K562 (cell line): ENCODE results near the gene NADK. TPM values are rescaled to one million over a fixed set of nuclear protein-coding genes. Genes with fewer than 3 reads are reported as not detected.

Experiments
- ATAC-seq: fragments of 200-7000 bp; cut with Tn5 transposase; 3 replicates; pipeline ENCODE4 v1.9.1; 2020; ENCODE audit warnings: moderate library complexity
- BruUV-seq: library from RNA; stranded (reverse); fragments of 400-500 nt; replicated peaks from 2 replicates; lab custom pipeline; 2021; lab: Mats Ljungman, UMichigan
- CTCF ChIA-PET: fragments of 300-600 bp; formaldehyde crosslinking; extraction: SDS; loops from one replicate; lab custom pipeline; 2021; ENCODE audit warnings: low intra/inter-chr PET ratio; lab: Yijun Ruan, JAX
- POLR2A ChIA-PET: fragments of 300-600, 350-650 bp; sonication (Branson Sonifier 250); formaldehyde crosslinking; extraction: SDS; loops from one replicate; lab custom pipeline; 2021; ENCODE audit warnings: antibody characterized with exemption, inconsistent platforms; lab: Yijun Ruan, JAX
- DNase-seq, 4 experiments: peaks; one replicate each; pipeline versions ENCODE4 v3.0.0 to v3.0.0-alpha.2; 2011 to 2018; ENCODE audit warnings: low spot score in 3 of 4, mixed read lengths in 3 of 4; ENCODE audit errors: extremely low read depth in 1 of 4
- FAIRE-seq: peaks from 2 replicates; lab custom pipeline; 2011; peaks lifted over from hg19 to GRCh38; lab: Jason Lieb, UNC
- H2AFZ ChIP-seq: 2 replicates; pipeline ENCODE4 v1.6.0; 2011; ENCODE audit warnings: low read depth, low read length, control low read depth, inconsistent platforms
- H3K27ac ChIP-seq: fragments of 200-600 bp; 3 replicates; pipeline ENCODE4 v1.8.0; 2011; ENCODE audit warnings: low read depth, mild to moderate bottlenecking, control low read depth, inconsistent platforms, low read length, moderate library complexity, mixed read lengths; ENCODE audit errors: extremely low read depth
- H3K27me3 ChIP-seq, 2 experiments: fragments of 300-600 bp in 1 of 2; 2 replicates in 1 of 2; 3 replicates in 1 of 2; pipeline versions ENCODE4 v1.6.0 to v1.8.0; 2011; ENCODE audit warnings: inconsistent platforms in 2 of 2, low read length in 2 of 2, mild to moderate bottlenecking in 1 of 2, mixed read lengths in 1 of 2, moderate library complexity in 1 of 2; ENCODE audit not compliant: control insufficient read depth in 2 of 2, insufficient read depth in 2 of 2
- H3K36me3 ChIP-seq: fragments of 300-600 bp; 3 replicates; pipeline ENCODE4 v1.8.0; 2011; ENCODE audit warnings: mild to moderate bottlenecking, low read length, inconsistent platforms; ENCODE audit not compliant: control insufficient read depth, insufficient read depth
- H3K4me1 ChIP-seq, 2 experiments: fragments of 200-600 bp in 1 of 2; replicated peaks in 1 of 2; 2 replicates in 1 of 2; 3 replicates in 1 of 2; pipeline versions ENCODE4 v1.5.1 to v1.8.0; 2011; ENCODE audit warnings: inconsistent platforms in 2 of 2, low read length in 2 of 2, mild to moderate bottlenecking in 1 of 2, mixed read lengths in 1 of 2, moderate library complexity in 1 of 2; ENCODE audit not compliant: control insufficient read depth in 2 of 2, insufficient read depth in 2 of 2
- H3K4me2 ChIP-seq: 2 replicates; pipeline ENCODE4 v1.6.1; 2011; ENCODE audit warnings: low read length, control low read depth, inconsistent platforms, mixed read lengths; ENCODE audit not compliant: insufficient read depth
- H3K4me3 ChIP-seq: fragments of 200-600 bp; sonication (generic), shearing (Covaris generic); 2 replicates; pipeline ENCODE4 v1.5.1; 2016; ENCODE audit warnings: control low read depth, inconsistent platforms
- H3K79me2 ChIP-seq: fragments of 200-600 bp; 3 replicates; pipeline ENCODE4 v1.8.0; 2011; ENCODE audit warnings: low read length, inconsistent platforms; ENCODE audit not compliant: control insufficient read depth, insufficient read depth
- H3K9ac ChIP-seq, 2 experiments: 2 replicates each; pipeline versions ENCODE4 v1.6.0 to v1.6.1; 2011; ENCODE audit warnings: low read depth in 2 of 2, low read length in 2 of 2, control low read depth in 1 of 2, inconsistent platforms in 1 of 2, mild to moderate bottlenecking in 1 of 2, mixed read lengths in 1 of 2; ENCODE audit not compliant: insufficient read depth in 1 of 2
- H3K9me1 ChIP-seq: one replicate; pipeline ENCODE4 v1.6.0; 2011; ENCODE audit warnings: inconsistent platforms, mild to moderate bottlenecking, low read length, moderate library complexity; ENCODE audit not compliant: control insufficient read depth, insufficient read depth
- H3K9me3 ChIP-seq: replicated peaks from 2 replicates; pipeline ENCODE4 v1.5.1; 2011; ENCODE audit warnings: low read depth, low read length, inconsistent platforms; ENCODE audit not compliant: control insufficient read depth, insufficient read depth
- H4K20me1 ChIP-seq: replicated peaks from 2 replicates; pipeline ENCODE4 v1.6.1; 2011; ENCODE audit warnings: low read length, inconsistent platforms, mixed read lengths; ENCODE audit not compliant: control insufficient read depth, insufficient read depth
- ARID3B ChIP-seq: fragments of 250-450 bp; sonication (Bioruptor Pico); IDR thresholded peaks from 2 replicates; pipeline ENCODE4 v1.4.0; 2020; ENCODE audit warnings: borderline replicate concordance
- ELF1 ChIP-seq: fragments of 200-800 bp; sonication (Bioruptor generic); IDR thresholded peaks from 2 replicates; pipeline ENCODE4 v1.6.1; 2016; ENCODE audit warnings: missing genetic modification characterization, missing compliant biosample characterization
- ETV5 ChIP-seq: sonication (generic); formaldehyde crosslinking; IDR thresholded peaks from 2 replicates; pipeline ENCODE4 v1.4.0; 2020; ENCODE audit warnings: low read depth, mild to moderate bottlenecking, missing genetic modification reagents
- HBP1 ChIP-seq: fragments of 450-650 bp; formaldehyde crosslinking; IDR thresholded peaks from 2 replicates; pipeline ENCODE4 v1.4.0; 2022; ENCODE audit warnings: missing genetic modification characterization
- HDAC6 ChIP-seq: IDR thresholded peaks from 2 replicates; pipeline ENCODE4 v1.6.1; 2012; ENCODE audit warnings: low read depth, mild to moderate bottlenecking, control low read depth, inconsistent platforms, low read length, moderate library complexity
- MECOM ChIP-seq: fragments of 250-450 bp; sonication (Bioruptor Pico); IDR thresholded peaks from 2 replicates; pipeline ENCODE4 v1.8.0; 2022; ENCODE audit warnings: inconsistent platforms
- MEF2A ChIP-seq: IDR thresholded peaks from 2 replicates; pipeline ENCODE4 v1.6.1; 2011; ENCODE audit warnings: low read depth, mild to moderate bottlenecking, low read length, moderate library complexity; ENCODE audit not compliant: control insufficient read depth
- POLR2A ChIP-seq: fragments of 450-650 bp; conservative IDR thresholded peaks from 2 replicates; pipeline ENCODE4 v1.6.1; 2016
- RBM17 ChIP-seq: fragments of 200-400 bp; formaldehyde crosslinking; IDR thresholded peaks from 2 replicates; pipeline ENCODE4 v1.6.1; 2017; ENCODE audit warnings: low read depth, mild to moderate bottlenecking, low read length, borderline replicate concordance
- RCOR1 ChIP-seq, 2 experiments: IDR thresholded peaks; 2 replicates each; pipeline ENCODE4 v1.6.1; 2012; ENCODE audit warnings: low read depth in 2 of 2, low read length in 2 of 2, borderline replicate concordance in 1 of 2, improper control_type of control experiment in 1 of 2
- SREBF2 ChIP-seq: sonication (generic); formaldehyde crosslinking; IDR thresholded peaks from 2 replicates; pipeline ENCODE4 v1.4.0; 2020; ENCODE audit warnings: mild to moderate bottlenecking, missing genetic modification reagents
- ZNF239 ChIP-seq: fragments of 250-450 bp; sonication (Bioruptor Pico); IDR thresholded peaks from 2 replicates; pipeline ENCODE4 v1.4.0; 2020; ENCODE audit warnings: mild to moderate bottlenecking
- ZNF583 ChIP-seq: fragments of 250-450 bp; sonication (Bioruptor Pico); IDR thresholded peaks from 2 replicates; pipeline ENCODE4 v1.4.0; 2020
- ZNF830 ChIP-seq: fragments of 250-450 bp; sonication (Bioruptor Pico); IDR thresholded peaks from 2 replicates; pipeline ENCODE4 v1.5.0; 2021; ENCODE audit warnings: mild to moderate bottlenecking
- WGBS: fragments of 100-300 bp; shearing (Covaris generic); methylation state at CpG from one replicate; pipeline ENCODE4 v1.1.6; 2016; ENCODE audit warnings: low coverage, mixed read lengths; ENCODE audit not compliant: insufficient coverage; ENCODE audit errors: missing lambda C conversion rate; 5-methylcytosine and 5-hydroxymethylcytosine counted together
- in situ Hi-C: fragments of 300-500 bp; cut with MboI; formaldehyde crosslinking; loops from 4 replicates; pipeline ENCODE4 v1.15.0; 2018; ENCODE audit warnings: inconsistent platforms, mixed read lengths
- intact Hi-C: fragments of 100-400 bp; cut with micrococcal nuclease; formaldehyde crosslinking; loops from 2 replicates; pipeline ENCODE4 v1.14.2; 2022
- polyA plus RNA-seq, 8 experiments: library from polyadenylated mRNA; depleted of rRNA in 4 of 8; stranded (reverse) in 5 of 8; unstranded in 3 of 8; fragments of >200 nt; fragmentation: Nextera tagmentation in 2 of 8; fragmentation: Illumina TruSeq in 1 of 8; extraction: Ambion mirVana in 2 of 8; extraction: Trizol in 1 of 8; gene quantifications; 2 replicates each; pipeline versions ENCODE4 v1.2.1 to v1.2.3, GENCODE V29; 2011 to 2014; ENCODE audit warnings: inconsistent platforms in 1 of 8, missing spikeins in 1 of 8
- total RNA-seq, 7 experiments: library from RNA; depleted of rRNA in 6 of 7; stranded (reverse); fragments of >200 nt in 6 of 7; fragmentation: Illumina TruSeq in 2 of 7; extraction: Trizol in 2 of 7; gene quantifications; 2 replicates each; pipeline versions ENCODE4 v1.2.1 to v1.2.3, GENCODE V29; 2011 to 2021; ENCODE audit warnings: low replicate concordance in 1 of 7
- TF ChIP-seq, protein P1 (sequence below): fragments of 250-450 bp; sonication (Bioruptor Pico); IDR thresholded peaks from 2 replicates; pipeline ENCODE4 v1.9.0; 2021; ENCODE audit warnings: mild to moderate bottlenecking
- TF ChIP-seq, protein P2 (sequence below): IDR thresholded peaks from 2 replicates; pipeline ENCODE4 v1.6.1; 2011; ENCODE audit not compliant: insufficient read length; ENCODE audit errors: extremely low read depth

The NADK gene
- total and polyA plus RNA-seq, 9 of the 15 experiments (the other 6 are each of a cell fraction or from before 2014, with no cell fraction given), result 1.5 to 135 (median 75.1) TPM

GRCh38 chr1:1825217-1825616 is 46.9 kb upstream of the NADK start:
- Histone ChIP-seq H3K27ac (no peak overlapping the region), H3K36me3 (peaks cover 58% of the 10 kb centered on the region), H3K9me3 (no peaks in the 10 kb centered on the region), H3K9ac (no peak overlapping the region), H4K20me1 (no peaks in the 10 kb centered on the region; the same call in 1 of the 2 replicates), H3K4me1 (no peaks in the 10 kb centered on the region), H3K4me2 (no peak overlapping the region)
- intact Hi-C loops, result no loop called here
- BruUV-seq, result no TSS peak
- no peak for FAIRE-seq
- TF ChIP-seq HBP1 (CRISPR knock-in tag) (no peak), ARID3B (CRISPR knock-in tag) (no peak), HDAC6 (no peak), ZNF830 (CRISPR knock-in tag) (no peak), ZNF239 (CRISPR knock-in tag) (no peak), ETV5 (CRISPR knock-in tag) (no peak), SREBF2 (CRISPR knock-in tag) (no peak), POLR2A (no peak), MEF2A (no peak), ZNF583 (CRISPR knock-in tag) (no peak), RBM17 (no peak), RCOR1 (IDR thresholded peaks at IDR 0.05; ENCODE audit: borderline replicate concordance in 1 of 2, low read depth in 2 of 2, low read length in 2 of 2) (no peak), ELF1 (tag) (no peak), MECOM (no peak)
- TF ChIP-seq, protein P1, sequence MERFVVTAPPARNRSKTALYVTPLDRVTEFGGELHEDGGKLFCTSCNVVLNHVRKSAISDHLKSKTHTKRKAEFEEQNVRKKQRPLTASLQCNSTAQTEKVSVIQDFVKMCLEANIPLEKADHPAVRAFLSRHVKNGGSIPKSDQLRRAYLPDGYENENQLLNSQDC (CRISPR knock-in tag), result no peak
- TF ChIP-seq, protein P2, sequence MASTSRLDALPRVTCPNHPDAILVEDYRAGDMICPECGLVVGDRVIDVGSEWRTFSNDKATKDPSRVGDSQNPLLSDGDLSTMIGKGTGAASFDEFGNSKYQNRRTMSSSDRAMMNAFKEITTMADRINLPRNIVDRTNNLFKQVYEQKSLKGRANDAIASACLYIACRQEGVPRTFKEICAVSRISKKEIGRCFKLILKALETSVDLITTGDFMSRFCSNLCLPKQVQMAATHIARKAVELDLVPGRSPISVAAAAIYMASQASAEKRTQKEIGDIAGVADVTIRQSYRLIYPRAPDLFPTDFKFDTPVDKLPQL, result no peak
- TF ChIP-seq, all 486 proteins: peak for 0
- H3K4me3 ChIP-seq, result no peak overlapping the region
- no peaks in the 10 kb centered on the region for H3K27me3 ChIP-seq
- CTCF ChIA-PET, result no interaction called here
- POLR2A ChIA-PET, result no interaction called here
- H3K9me1 ChIP-seq, result peaks cover 3% of the 10 kb centered on the region
- WGBS, result 95% methylated on average over 5 of the region's 5 CpGs
- DNase-seq (no peak), ATAC-seq (no peak)
- in situ Hi-C loops, result no loop called here
- H3K79me2 ChIP-seq, result peaks cover 25% of the 10 kb centered on the region; the same call in 2 of the 3 replicates
- no peak overlapping the region for H2AFZ ChIP-seq
